ENCODE data around the gene TCP1. TPM values are rescaled to one million over a fixed set of nuclear protein-coding genes. Genes with fewer than 3 reads are reported as not detected.

The TCP1 gene
- total and polyA plus RNA-seq, 9 of the 15 experiments (the other 6 are each of a cell fraction or from before 2014, with no cell fraction given): 331 to 801 (median 645) TPM

DNA sequence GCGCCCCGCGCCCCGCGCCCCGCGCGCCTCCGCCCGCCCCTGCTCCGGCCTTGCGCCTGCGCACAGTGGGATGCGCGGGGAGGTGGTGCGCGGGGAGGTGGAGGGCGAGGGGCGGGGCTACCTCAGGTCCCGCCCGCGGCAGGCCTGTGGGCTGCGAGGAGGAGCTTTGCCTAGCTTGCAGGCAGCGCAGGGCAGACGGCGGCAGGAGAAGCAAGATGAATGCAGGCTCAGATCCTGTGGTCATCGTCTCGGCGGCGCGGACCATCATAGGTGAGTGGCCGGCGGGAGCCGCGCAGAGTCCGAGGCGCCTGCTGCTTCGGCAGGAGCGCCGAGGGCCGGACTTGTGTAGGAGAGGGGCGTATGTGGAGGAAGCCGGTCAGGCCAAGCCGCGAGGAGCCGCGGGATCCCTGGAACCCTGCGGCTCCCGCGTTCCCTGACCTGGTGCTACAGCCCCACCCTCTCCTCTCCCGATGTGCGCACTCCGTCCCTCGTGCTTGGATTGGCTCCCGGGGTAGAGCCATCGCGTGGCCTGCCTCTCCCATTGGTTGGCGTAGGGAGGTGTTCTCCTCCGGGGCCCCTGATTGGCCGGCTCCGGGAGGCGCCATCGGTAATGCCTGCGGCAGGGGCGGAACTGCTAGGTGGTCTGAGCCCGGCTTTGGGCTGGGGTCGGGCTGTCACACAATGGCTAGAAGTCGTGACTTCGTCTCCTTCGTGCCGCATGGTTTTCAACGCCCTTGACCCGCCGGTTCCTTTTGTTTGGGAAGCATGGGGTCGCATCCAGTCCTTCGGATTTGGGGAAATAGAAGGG, 27.3 kb downstream of the TCP1 start, which contains the start of gene ACAT2 (continued):
- TF ChIP-seq, protein P1, sequence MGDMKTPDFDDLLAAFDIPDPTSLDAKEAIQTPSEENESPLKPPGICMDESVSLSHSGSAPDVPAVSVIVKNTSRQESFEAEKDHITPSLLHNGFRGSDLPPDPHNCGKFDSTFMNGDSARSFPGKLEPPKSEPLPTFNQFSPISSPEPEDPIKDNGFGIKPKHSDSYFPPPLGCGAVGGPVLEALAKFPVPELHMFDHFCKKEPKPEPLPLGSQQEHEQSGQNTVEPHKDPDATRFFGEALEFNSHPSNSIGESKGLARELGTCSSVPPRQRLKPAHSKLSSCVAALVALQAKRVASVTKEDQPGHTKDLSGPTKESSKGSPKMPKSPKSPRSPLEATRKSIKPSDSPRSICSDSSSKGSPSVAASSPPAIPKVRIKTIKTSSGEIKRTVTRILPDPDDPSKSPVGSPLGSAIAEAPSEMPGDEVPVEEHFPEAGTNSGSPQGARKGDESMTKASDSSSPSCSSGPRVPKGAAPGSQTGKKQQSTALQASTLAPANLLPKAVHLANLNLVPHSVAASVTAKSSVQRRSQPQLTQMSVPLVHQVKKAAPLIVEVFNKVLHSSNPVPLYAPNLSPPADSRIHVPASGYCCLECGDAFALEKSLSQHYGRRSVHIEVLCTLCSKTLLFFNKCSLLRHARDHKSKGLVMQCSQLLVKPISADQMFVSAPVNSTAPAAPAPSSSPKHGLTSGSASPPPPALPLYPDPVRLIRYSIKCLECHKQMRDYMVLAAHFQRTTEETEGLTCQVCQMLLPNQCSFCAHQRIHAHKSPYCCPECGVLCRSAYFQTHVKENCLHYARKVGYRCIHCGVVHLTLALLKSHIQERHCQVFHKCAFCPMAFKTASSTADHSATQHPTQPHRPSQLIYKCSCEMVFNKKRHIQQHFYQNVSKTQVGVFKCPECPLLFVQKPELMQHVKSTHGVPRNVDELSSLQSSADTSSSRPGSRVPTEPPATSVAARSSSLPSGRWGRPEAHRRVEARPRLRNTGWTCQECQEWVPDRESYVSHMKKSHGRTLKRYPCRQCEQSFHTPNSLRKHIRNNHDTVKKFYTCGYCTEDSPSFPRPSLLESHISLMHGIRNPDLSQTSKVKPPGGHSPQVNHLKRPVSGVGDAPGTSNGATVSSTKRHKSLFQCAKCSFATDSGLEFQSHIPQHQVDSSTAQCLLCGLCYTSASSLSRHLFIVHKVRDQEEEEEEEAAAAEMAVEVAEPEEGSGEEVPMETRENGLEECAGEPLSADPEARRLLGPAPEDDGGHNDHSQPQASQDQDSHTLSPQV (IDR thresholded peaks at IDR 0.05): 0 out of 2 replicates have a peak, but pooled peaks have one; percentile 62
- TF ChIP-seq, protein P2, sequence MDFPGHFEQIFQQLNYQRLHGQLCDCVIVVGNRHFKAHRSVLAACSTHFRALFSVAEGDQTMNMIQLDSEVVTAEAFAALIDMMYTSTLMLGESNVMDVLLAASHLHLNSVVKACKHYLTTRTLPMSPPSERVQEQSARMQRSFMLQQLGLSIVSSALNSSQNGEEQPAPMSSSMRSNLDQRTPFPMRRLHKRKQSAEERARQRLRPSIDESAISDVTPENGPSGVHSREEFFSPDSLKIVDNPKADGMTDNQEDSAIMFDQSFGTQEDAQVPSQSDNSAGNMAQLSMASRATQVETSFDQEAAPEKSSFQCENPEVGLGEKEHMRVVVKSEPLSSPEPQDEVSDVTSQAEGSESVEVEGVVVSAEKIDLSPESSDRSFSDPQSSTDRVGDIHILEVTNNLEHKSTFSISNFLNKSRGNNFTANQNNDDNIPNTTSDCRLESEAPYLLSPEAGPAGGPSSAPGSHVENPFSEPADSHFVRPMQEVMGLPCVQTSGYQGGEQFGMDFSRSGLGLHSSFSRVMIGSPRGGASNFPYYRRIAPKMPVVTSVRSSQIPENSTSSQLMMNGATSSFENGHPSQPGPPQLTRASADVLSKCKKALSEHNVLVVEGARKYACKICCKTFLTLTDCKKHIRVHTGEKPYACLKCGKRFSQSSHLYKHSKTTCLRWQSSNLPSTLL (IDR thresholded peaks at IDR 0.05): no peak
- TF ChIP-seq ZNF253 (CRISPR knock-in tag; conservative IDR thresholded peaks at IDR 0.05) (no peak), ZNF347 (CRISPR knock-in tag; IDR thresholded peaks at IDR 0.05; ENCODE audit: low read depth) (no peak), FIP1L1 (IDR thresholded peaks at IDR 0.05; ENCODE audit: low read depth, low read length, poor library complexity, severe bottlenecking) (peak; percentile 68), KDM4B (IDR thresholded peaks at IDR 0.05; ENCODE audit: borderline replicate concordance in 2 of 2, low read depth in 1 of 2) (0 out of 4 replicates have a peak, but pooled peaks of 1 of the 2 experiments have one; percentile 32), ZNF583 (CRISPR knock-in tag; IDR thresholded peaks at IDR 0.05) (no peak), BHLHE40 (IDR thresholded peaks at IDR 0.05; ENCODE audit: low read length) (peak; percentile 24), MAFG (tag; conservative IDR thresholded peaks at IDR 0.05) (no peak), ZNF551 (CRISPR knock-in tag; IDR thresholded peaks at IDR 0.05) (no peak), HCFC1 (IDR thresholded peaks at IDR 0.05; ENCODE audit: low read depth, low read length) (no peak; the same call in 1 of the 2 replicates), NBN (IDR thresholded peaks at IDR 0.05; ENCODE audit: low read depth) (peak; percentile 16; the same call in 1 of the 2 replicates), KHSRP (IDR thresholded peaks at IDR 0.05) (no peak), ZFP36 (IDR thresholded peaks at IDR 0.05; ENCODE audit: low read depth, low read length, partially characterized antibody) (no peak), FOXK2 (conservative IDR thresholded peaks at IDR 0.05 in 1 of 2, IDR thresholded peaks at IDR 0.05 in 1 of 2; ENCODE audit: low read depth in 2 of 2) (peak in 1 of 2 experiments; percentile 81; a peak in 2 of 4 replicates), EHMT2 (IDR thresholded peaks at IDR 0.05) (no peak), FOXP1 (CRISPR knock-in tag; IDR thresholded peaks at IDR 0.05) (0 out of 2 replicates have a peak, but pooled peaks have one; percentile 75), SRSF7 (optimal IDR thresholded peaks at IDR 0.05; ENCODE audit: low read depth, low read length) (no peak), TAF1 (IDR thresholded peaks at IDR 0.05; ENCODE audit: control insufficient read depth, extremely low read depth, insufficient read depth, low read length, severe bottlenecking) (peak; percentile 63), KAT7 (CRISPR knock-in tag; IDR thresholded peaks at IDR 0.05; ENCODE audit: borderline replicate concordance) (no peak)
- TF ChIP-seq, protein P3, sequence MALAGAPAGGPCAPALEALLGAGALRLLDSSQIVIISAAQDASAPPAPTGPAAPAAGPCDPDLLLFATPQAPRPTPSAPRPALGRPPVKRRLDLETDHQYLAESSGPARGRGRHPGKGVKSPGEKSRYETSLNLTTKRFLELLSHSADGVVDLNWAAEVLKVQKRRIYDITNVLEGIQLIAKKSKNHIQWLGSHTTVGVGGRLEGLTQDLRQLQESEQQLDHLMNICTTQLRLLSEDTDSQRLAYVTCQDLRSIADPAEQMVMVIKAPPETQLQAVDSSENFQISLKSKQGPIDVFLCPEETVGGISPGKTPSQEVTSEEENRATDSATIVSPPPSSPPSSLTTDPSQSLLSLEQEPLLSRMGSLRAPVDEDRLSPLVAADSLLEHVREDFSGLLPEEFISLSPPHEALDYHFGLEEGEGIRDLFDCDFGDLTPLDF (CRISPR knock-in tag; IDR thresholded peaks at IDR 0.05): peak; percentile 46; the same call in 1 of the 2 replicates

All from K562 (cell line).